GM18909 (cell line): ENCODE data around the gene EIF4E1B.

Experiments used
- ATAC-seq: cut with Tn5 transposase; IDR thresholded peaks from one replicate; pipeline ENCODE4 v1.9.1; 2021; ENCODE audit warnings: mild to moderate bottlenecking; ENCODE audit not compliant: unreplicated experiment, poor library complexity

Gene EIF4E1B

GRCh38 chr5:176624938-176625337 lies 5.5 kb upstream of the EIF4E1B start:
- ATAC-seq: no peak

GRCh38 chr5:176625512-176625911 lies 5.0 kb upstream of the EIF4E1B start:
- no peak for ATAC-seq

GRCh38 chr5:176625966-176626875 lies 4.3 kb upstream of the EIF4E1B start:
- ATAC-seq: no peak

- ATAC-seq: no peak
Observed at GRCh38 chr5:176626876-176627236, 3.6 kb upstream of the EIF4E1B start.

GRCh38 chr5:176627582-176627981 lies 2.9 kb upstream of the EIF4E1B start:
- ATAC-seq: no peak

- no peak for ATAC-seq
Observed at GRCh38 chr5:176628406-176629228, 1.9 kb upstream of the EIF4E1B start.

GRCh38 chr5:176629317-176629852 lies 1.1 kb upstream of the EIF4E1B start:
- no peak for ATAC-seq

GRCh38 chr5:176630681-176631222 lies 277 bp downstream of the EIF4E1B start:
- no peak for ATAC-seq

- no peak for ATAC-seq
Observed at GRCh38 chr5:176631383-176632200, 1.1 kb downstream of the EIF4E1B start.

- ATAC-seq: no peak
Observed at GRCh38 chr5:176632745-176633144, 2.3 kb downstream of the EIF4E1B start.

GRCh38 chr5:176633598-176633997 lies 3.1 kb downstream of the EIF4E1B start:
- no peak for ATAC-seq

- no peak for ATAC-seq
Observed at GRCh38 chr5:176636426-176636825, 6.0 kb downstream of the EIF4E1B start.

GRCh38 chr5:176637556-176637955 lies 7.1 kb downstream of the EIF4E1B start:
- ATAC-seq: no peak

GRCh38 chr5:176638437-176638836 lies 8.0 kb downstream of the EIF4E1B start:
- ATAC-seq: no peak

- no peak for ATAC-seq
Observed at GRCh38 chr5:176639208-176639607, 8.7 kb downstream of the EIF4E1B start.

GRCh38 chr5:176639981-176640380 lies 9.5 kb downstream of the EIF4E1B start:
- ATAC-seq: no peak

- no peak for ATAC-seq
Observed at GRCh38 chr5:176640616-176641015, 10.1 kb downstream of the EIF4E1B start.

- ATAC-seq: no peak
Observed at GRCh38 chr5:176642675-176643490, 12.4 kb downstream of the EIF4E1B start.
